ENCODE data around the gene PMPCA. TPM values are rescaled to one million over a fixed set of nuclear protein-coding genes. Genes with fewer than 3 reads are reported as not detected.

PMPCA gene
- total and polyA plus RNA-seq, 2 of the 8 experiments (the other 6 are each of a cell fraction or from before 2014, with no cell fraction given), result 60.0 to 88.2 TPM

GRCh38 chr9:136460772-136461325 is 50.4 kb downstream of the PMPCA start:
- CTCF ChIA-PET (ENCODE audit: partially characterized antibody), result interaction anchor here (0.8 to 1.5 kb wide), 10 partner anchors 9 to 183 kb away, joined by 3 to 7 read pairs (median 3); partner anchors contain the start of gene INPP5E
- WGBS, 2 experiments (ENCODE audit: extremely low coverage in 1 of 2, insufficient coverage in 1 of 2, insufficient read length in 1 of 2, insufficient replicate concordance in 2 of 2, low coverage in 1 of 2, low lambda C conversion rate in 2 of 2, missing lambda C conversion rate in 1 of 2), result 95% methylated on average over 23 of the region's 23 CpGs; no CpG with 5 or more reads in 1 of the 2 experiments
- FAIRE-seq, result no peak
- TF ChIP-seq USF2 (IDR thresholded peaks at IDR 0.05; ENCODE audit: low read length) (no peak), CHD1 (IDR thresholded peaks at IDR 0.05; ENCODE audit: low read depth, low read length) (no peak), POLR2A (IDR thresholded peaks at IDR 0.05; ENCODE audit: control extremely low read depth in 1 of 2, low read depth in 2 of 2, low read length in 2 of 2) (no peak), EP300 (IDR thresholded peaks at IDR 0.05; ENCODE audit: borderline replicate concordance in 1 of 2, low read depth in 2 of 2, low read length in 2 of 2) (no peak), SIRT6 (IDR thresholded peaks at IDR 0.05; ENCODE audit: low read length) (no peak), CHD2 (IDR thresholded peaks at IDR 0.05; ENCODE audit: low read length) (no peak), BCL11A (IDR thresholded peaks at IDR 0.05; ENCODE audit: low read depth in 2 of 2, low read length in 2 of 2) (no peak), EZH2 (IDR thresholded peaks at IDR 0.05; ENCODE audit: low read depth, low read length, severe bottlenecking) (no peak), SIN3A (conservative IDR thresholded peaks at IDR 0.05 in 1 of 2, IDR thresholded peaks at IDR 0.05 in 1 of 2; ENCODE audit: low read depth in 1 of 2, low read length in 2 of 2) (no peak), KDM4A (IDR thresholded peaks at IDR 0.05; ENCODE audit: low read depth, low read length, severe bottlenecking) (no peak), NRF1 (IDR thresholded peaks at IDR 0.05; ENCODE audit: low read depth, low read length) (no peak), KDM1A (IDR thresholded peaks at IDR 0.05; ENCODE audit: borderline replicate concordance, low read length) (no peak)

More at GRCh38 chr9:136460772-136461325, 50.4 kb downstream of the PMPCA start:
- Histone ChIP-seq H2BK120ac (replicated peaks; ENCODE audit: low read depth, low read length) (no peak overlapping the region), H3K18ac (ENCODE audit: extremely low read depth, low read length) (no peak overlapping the region), H3K9me3 (ENCODE audit: insufficient read depth in 2 of 2, low read depth in 1 of 2, low read length in 1 of 2) (no peaks in the 10 kb centered on the region), H3K4me3 (ENCODE audit: extremely low read depth in 1 of 4, insufficient read depth in 2 of 4, low read depth in 3 of 4, low read length in 4 of 4) (no peak overlapping the region), H2AK5ac (ENCODE audit: low read depth, low read length) (no peak overlapping the region), H3K23me2 (ENCODE audit: low read depth, low read length) (no peaks in the 10 kb centered on the region), H2BK12ac (ENCODE audit: low read depth, low read length) (no peak overlapping the region), H3K79me2 (ENCODE audit: control insufficient read depth in 1 of 2, insufficient read depth in 2 of 2, low read length in 2 of 2) (no peaks in the 10 kb centered on the region), H3K27ac (ENCODE audit: low read depth, low read length) (no peak overlapping the region), H3K4me1 (replicated peaks in 1 of 4; ENCODE audit: control insufficient read depth in 3 of 4, insufficient read depth in 4 of 4, low read length in 3 of 4) (no peaks in the 10 kb centered on the region), H3K36me3 (ENCODE audit: control insufficient read depth in 2 of 4, insufficient read depth in 4 of 4, low read length in 3 of 4) (peaks cover 32 to 76% (median 69%) of the 10 kb centered on the region in 4 experiments), H4K20me1 (replicated peaks in 1 of 2; ENCODE audit: control insufficient read depth in 1 of 2, insufficient read depth in 2 of 2, low read length in 2 of 2) (peaks cover 7 to 22% of the 10 kb centered on the region in 2 experiments), H2BK5ac (ENCODE audit: low read depth, low read length) (no peak overlapping the region), H3K14ac (ENCODE audit: insufficient read length) (no peak overlapping the region), H3K23ac (ENCODE audit: insufficient read length) (no peak overlapping the region), H4K8ac (ENCODE audit: extremely low read depth, insufficient read depth, low read length) (no peak overlapping the region), H2BK20ac (ENCODE audit: low read length) (no peak overlapping the region), H3K4ac (replicated peaks; ENCODE audit: insufficient read length, low read depth, low read length) (no peak overlapping the region), H3K4me2 (ENCODE audit: insufficient read depth in 1 of 2, low read depth in 2 of 2, low read length in 2 of 2) (no peak overlapping the region), H2AFZ (ENCODE audit: low read length) (no peak overlapping the region), H3K56ac (replicated peaks; ENCODE audit: insufficient read length, low read depth, low read length) (no peak overlapping the region), H3K9ac (replicated peaks in 1 of 4; ENCODE audit: extremely low read depth in 1 of 4, low read depth in 3 of 4, low read length in 3 of 4) (no peak overlapping the region), H4K5ac (ENCODE audit: insufficient read length, low read depth, low read length) (no peak overlapping the region), H2BK15ac (ENCODE audit: low read length) (no peak overlapping the region), H4K91ac (replicated peaks; ENCODE audit: insufficient read length, low read length) (no peak overlapping the region), H3K79me1 (ENCODE audit: low read depth, low read length) (no peaks in the 10 kb centered on the region; the same call in 1 of the 2 replicates), H3K27me3 (replicated peaks in 1 of 4; ENCODE audit: control insufficient read depth in 3 of 4, extremely low read depth in 1 of 4, insufficient read depth in 3 of 4, low read length in 3 of 4) (no peaks in the 10 kb centered on the region)
- POLR2A ChIA-PET (ENCODE audit: partially characterized antibody), result interaction anchor here (0.8 to 1.0 kb wide), 3 partner anchors 14 to 49 kb away, joined by 3 to 4 read pairs (median 3); no protein-coding TSS in a partner anchor
- no peak for DNase-seq (ENCODE audit: low read depth in 1 of 2, low spot score in 2 of 2)

Measured in H1 (cell line).